GM08714 (cell line): Measurements from ENCODE around the gene TESK2.
"Not testable (repeated sequence)": the region's sequence is repeated elsewhere in the genome, so short reads cannot be mapped to it uniquely, and the experiment has no call there.

Experiments
- H3K4me3 ChIP-seq: fragments of 200-500 bp; sonication (Bioruptor generic); 2 replicates; pipeline ENCODE4 v1.5.1; 2014; ENCODE audit warnings: mild to moderate bottlenecking, low read length, inconsistent platforms
- ZNF274 ChIP-seq: IDR thresholded peaks from 2 replicates; pipeline ENCODE4 v1.6.1; 2012; ENCODE audit warnings: mild to moderate bottlenecking, low read depth, low read length

Gene TESK2, protein sequence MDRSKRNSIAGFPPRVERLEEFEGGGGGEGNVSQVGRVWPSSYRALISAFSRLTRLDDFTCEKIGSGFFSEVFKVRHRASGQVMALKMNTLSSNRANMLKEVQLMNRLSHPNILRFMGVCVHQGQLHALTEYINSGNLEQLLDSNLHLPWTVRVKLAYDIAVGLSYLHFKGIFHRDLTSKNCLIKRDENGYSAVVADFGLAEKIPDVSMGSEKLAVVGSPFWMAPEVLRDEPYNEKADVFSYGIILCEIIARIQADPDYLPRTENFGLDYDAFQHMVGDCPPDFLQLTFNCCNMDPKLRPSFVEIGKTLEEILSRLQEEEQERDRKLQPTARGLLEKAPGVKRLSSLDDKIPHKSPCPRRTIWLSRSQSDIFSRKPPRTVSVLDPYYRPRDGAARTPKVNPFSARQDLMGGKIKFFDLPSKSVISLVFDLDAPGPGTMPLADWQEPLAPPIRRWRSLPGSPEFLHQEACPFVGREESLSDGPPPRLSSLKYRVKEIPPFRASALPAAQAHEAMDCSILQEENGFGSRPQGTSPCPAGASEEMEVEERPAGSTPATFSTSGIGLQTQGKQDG

DNA sequence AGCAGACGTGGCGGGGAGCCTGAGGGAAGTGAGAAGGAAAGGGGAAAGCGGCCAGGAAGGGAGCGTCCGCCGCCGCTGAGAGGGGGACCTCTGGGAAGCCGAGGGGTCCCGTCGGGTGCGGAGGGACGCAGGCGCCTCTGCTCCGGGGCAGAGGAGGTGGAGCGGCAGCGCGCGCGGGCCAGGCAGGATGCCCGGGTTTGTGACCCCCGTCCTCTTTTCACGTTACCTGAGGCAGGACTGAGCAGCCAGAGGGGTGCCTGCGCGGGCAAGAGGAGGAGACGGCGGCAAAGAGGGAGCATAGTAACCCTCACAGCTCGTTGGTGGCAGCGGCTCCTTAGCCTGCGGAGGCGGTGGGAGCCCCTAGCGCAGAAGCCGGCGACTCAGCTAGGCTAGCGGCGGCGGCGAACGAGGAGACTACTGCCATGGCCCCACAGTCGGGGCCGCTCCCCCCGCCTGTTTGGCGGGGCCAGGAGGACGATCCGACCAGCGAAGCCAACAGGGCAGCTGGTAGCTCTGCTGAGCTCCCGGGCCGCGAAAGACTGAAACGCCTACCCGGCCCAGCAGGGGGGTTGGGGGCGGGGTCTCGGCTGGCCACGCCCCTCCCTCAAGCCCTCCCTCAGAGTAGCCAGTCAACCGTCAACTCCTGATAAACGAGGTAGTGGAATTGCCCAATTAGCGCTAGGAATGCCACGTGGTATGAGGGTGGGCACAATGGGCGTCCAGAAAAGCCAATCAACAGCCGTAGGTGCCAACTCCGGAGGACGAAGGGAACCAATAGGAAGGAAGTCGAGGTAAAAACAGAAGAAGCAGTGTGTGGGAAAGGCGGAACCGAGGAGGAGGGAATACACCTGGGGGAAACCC is at the start of gene TESK2:
Gene TESK2, minus strand, starts transcription at position 538 of the 861 bp plus-strand sequence. CDS start 33,378 bp downstream, outside the sequence.
- TF ChIP-seq ZNF274, result no peak
- peak within 1 kb of the TSS; percentile 64 for H3K4me3 ChIP-seq

DNA sequence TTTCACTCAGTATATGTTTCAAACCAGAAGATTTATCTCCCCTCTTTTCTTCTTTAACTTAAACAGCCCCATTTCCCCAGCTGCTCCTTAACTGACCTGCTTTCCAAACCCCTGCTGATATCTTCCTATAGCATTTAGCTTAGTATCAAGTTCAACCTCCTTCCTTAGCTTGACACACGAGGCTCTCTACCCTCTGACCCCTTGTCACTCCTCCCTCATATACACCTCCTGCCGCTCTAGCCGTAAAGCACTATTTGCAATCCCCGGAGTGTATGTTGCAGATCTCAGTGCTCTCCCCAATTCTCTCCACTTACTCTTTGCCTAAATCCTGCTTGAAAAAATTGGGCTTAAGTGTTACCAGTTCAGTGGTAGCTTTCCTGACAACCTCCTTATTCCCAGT is 45.9 kb upstream of the TESK2 start:
- H3K4me3 ChIP-seq, result no peak overlapping the region
- TF ChIP-seq ZNF274, result no peak

DNA sequence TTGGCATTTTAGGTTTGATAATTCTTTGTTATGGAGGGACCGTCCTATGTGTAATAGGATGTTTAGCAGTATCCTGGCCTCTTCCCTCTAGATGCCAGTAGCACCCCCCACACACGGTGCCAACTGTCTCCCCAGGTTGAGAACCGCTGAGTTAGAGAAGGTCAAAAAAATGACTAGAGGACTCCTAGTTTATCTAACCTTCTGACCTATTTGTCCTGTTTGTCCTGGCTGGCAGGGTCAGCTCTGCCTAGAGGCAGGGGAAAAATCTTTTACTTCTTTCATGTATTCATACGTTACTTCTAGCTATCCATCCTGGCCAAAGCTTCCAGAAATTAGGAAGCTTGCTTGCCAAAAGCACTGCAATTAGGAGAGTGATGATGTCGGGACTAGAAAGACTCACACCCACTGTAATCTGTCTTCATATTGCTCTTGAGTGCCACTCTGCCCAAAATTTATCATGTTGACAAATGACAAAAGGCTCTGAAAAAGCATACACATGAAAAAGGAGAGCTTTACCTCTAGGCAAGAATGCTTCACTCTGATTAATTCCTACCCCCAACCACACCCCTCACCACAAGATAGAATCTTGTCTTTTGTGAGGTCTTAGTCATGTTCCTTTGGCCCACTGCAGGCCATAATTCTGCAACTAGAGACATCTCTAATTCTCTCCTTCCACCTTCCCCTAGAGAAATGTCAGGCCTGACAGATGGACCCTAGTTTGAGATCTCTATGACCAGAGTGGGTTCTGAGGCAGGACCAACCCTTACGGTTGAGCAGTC is 45.2 kb upstream of the TESK2 start:
- no peak for TF ChIP-seq ZNF274
- H3K4me3 ChIP-seq, result no peak overlapping the region

DNA sequence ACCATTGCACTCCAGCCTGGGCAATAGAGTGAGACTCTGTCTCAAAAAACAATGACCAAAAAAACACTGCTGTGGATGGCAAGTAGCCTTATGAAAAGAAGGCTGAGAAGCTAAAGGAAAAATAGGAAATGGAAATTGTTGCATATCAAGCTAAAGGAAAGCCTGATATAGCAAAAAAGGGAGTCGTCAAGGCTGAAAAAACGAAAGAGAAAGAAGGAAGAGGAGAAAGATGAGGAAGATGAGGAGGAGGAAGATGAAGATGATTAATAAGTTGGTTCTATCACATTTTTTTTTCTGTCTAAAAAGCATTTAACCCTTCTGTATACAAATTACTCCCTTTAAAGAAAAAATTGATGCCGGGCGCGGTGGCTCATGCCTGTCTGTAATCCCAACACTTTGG is 40.9 kb upstream of the TESK2 start:
- no peak for TF ChIP-seq ZNF274
- no peak overlapping the region for H3K4me3 ChIP-seq

DNA sequence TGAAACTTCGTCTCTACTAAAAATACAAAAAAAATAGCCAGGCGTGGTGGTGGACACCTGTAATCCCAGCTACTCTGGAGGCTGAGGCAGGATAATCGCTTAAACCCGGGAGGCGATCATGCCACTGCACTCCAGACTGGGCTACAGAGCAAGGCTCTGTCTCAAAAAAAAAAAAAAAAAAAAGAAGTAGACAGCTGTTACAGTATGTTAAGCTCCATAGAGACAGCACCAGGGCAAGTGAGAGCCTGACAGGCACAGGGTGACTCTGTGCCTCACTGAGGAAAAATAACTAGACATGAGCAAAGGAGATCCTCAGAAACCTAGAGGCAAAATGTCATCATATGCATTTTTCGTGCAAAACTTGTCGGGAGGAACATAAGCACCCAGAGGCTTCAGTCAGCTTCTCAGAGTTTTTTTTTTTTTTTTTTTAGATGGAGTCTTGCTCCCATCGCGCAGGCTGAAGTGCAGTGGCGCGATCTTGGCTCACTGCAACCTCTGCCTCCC is 39.7 kb upstream of the TESK2 start:
- no peak for TF ChIP-seq ZNF274
- no peak overlapping the region for H3K4me3 ChIP-seq

DNA sequence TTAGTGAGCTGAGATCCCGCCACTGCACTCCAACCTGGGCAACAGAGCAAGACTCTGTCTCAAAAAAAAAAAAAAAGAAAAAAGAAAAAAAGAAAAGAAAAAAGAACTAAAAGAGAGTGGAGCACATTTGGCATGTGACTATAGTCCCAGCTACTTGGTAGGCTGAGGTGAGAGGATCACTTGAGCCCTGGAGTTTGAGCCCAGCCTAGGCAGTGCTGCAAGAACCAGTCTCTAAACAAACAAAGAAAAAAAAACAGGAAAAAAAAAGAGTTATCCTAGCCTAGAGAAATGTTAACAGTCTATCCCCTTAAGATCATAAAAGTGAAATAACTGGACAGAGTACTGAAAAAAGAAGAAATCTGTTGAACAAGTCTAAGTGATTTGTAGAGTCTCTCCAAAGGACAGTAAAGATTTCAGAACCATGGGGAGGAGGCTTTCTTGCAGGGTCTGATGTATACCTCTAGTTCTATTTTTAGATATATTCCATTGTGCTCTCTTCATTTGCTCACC is 35.2 kb upstream of the TESK2 start:
- no peak overlapping the region for H3K4me3 ChIP-seq
- TF ChIP-seq ZNF274, result no peak

DNA sequence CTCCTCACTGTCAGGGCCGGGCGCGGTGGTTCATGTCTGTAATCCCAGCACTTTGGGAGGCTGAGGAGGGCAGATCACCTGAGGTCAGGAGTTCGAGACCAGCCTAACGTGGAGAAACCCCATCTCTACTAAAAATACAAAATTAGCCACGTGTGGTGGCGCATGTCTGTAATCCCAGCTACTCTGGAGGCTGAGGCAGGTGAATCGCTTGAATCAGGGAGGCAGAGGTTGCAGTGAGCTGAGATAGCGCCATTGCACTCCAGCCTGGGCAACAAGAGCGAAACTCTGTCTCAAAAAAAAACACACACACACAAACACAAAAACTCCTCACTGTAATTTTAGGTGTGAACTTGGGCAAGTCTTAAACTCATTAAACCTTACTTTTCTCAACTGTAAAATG is 33.0 kb upstream of the TESK2 start:
- not testable (repeated sequence) for H3K4me3 ChIP-seq

DNA sequence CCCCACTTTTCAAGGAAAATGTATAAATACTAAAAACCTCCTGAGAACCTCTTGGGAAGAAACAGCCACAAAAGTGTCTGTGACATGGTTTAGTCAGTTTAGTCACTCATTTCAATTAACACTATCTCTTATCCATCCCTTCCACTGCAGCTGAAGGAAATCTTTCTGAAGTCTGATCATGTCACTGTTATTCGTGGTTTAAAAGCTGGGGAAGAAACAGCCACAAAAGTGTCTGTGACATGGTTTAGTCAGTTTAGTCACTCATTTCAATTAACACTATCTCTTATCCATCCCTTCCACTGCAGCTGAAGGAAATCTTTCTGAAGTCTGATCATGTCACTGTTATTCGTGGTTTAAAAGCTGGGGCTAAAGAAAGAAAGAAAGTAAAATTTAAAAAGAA is 32.6 kb upstream of the TESK2 start:
- not testable (repeated sequence) for H3K4me3 ChIP-seq

DNA sequence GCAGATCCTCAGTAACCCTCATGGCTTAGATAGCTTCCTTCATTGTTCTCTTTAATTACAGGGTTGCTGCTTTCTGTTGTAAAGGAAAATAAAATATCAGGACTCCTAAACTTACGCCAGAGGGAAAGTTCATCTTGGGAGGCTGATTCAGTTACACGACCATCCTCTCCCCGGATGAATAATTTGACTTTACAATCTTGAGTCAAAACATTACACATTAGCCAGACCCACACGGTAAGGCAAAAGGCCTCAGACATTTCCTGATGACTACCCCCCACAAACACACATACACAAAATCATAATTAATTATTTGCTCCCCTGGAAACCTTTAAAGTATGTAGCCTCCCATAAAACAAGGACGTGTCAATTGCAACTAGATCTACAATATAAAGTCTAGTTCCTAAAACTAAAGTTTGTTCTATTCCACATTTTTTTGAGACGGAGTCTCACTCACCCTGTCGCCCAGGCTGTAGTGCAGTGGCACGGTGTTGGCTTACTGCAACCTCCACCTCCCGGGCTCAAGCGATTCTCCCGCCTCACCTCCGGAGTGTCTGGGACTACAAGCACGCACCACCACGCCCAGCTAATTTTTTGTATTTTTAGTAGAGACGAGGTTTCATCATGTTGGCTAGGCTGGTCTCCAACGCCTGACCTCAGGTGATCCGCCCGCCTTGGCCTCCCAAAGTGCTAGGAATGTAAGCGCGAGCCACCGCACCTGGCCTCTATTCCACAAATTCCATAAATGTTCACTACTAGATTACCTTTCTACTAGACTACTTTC is 31.6 kb upstream of the TESK2 start:
- no peak for TF ChIP-seq ZNF274
- peak overlapping the region; percentile 81 for H3K4me3 ChIP-seq

DNA sequence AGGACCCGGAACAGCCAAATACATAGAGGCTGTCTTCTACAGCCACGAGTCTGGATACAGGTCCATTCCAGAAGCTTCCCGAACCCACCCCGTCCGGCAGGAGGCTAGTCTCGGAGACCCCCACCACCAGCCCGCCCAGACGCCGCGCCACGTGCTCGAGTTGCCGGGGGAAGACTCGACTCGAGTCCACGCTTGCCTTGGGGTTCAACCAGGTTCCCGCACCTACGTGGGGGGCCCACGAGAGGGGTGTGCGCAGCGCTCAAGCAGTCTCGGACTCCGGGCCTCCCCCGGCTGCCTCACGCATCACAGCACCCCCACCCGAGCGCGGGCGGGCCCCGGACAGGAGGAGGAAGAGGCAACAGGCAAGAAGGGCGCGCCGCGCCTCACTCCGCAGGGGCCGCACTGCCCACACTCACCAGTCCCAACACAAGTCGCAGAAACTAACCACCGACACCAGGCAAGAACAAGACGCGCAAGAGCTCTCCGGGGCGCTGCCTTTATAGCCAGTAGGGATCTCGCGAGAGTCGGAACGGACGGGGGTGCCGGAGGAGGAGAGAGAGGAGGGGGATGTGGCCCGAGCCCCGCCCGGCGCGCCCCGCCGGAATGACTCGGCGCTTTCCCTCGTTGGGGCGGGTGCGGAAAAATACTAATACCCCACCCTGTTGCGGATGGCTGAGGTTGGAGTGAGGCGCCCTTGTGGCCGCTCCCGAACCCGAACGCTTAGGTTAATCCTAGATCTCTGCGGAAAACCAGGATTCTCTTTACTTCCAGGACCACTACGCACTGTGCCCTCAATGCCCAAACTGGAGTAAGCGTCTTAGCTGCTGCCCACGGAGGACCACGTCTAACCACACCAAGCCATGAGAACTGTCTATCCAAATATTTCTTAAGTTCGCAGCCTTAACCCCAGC is 30.7 kb upstream of the TESK2 start, which contains the start of gene PRDX1:
Gene PRDX1, minus strand, starts transcription at position 472 of the 911 bp plus-strand sequence. CDS start 2,841 bp downstream, outside the sequence.
- H3K4me3 ChIP-seq, result peak within 1 kb of the TSS; percentile 81
- TF ChIP-seq ZNF274, result no peak

DNA sequence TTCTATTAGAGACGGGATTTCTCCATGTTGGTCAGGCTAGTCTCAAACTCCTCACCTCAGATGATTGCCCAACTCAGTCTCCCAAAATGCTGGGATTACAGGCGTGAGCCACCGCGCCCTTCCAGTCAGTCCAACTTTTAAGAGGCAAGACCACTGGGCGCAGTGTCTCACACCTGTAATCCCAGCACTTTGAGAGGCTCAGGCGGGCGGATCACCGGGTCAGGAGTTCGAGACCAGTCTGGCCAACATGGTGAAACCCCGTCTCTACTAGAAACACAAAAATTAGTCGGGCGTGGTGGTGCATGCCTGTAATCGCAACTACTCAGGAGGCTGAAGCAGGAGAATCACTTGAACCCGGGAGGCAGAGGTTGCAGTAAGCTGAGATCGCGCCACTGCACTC is 28.8 kb upstream of the TESK2 start:
- H3K4me3 ChIP-seq, result peak overlapping the region; percentile 81

DNA sequence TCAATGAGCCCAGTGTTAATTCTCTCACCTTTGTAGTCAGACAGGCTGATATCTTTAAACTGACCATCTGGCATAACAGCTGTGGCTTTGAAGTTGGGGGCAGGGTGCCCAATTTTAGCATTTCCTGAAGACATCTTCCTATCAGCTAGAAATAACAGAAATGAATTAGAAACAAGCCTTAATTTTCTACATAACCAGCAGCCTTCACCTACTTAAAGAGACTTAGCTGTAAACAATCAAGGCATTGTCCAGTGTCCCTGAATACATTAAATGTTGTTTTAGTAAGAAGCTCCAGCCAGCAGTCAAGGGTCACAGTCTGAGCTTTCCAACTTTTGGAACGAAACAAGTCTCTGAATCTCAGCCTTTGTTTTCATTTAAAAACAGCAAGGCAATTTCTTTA is 27.9 kb upstream of the TESK2 start:
- peak overlapping the region; percentile 81; the same call in 1 of the 2 replicates for H3K4me3 ChIP-seq
- TF ChIP-seq ZNF274, result no peak

DNA sequence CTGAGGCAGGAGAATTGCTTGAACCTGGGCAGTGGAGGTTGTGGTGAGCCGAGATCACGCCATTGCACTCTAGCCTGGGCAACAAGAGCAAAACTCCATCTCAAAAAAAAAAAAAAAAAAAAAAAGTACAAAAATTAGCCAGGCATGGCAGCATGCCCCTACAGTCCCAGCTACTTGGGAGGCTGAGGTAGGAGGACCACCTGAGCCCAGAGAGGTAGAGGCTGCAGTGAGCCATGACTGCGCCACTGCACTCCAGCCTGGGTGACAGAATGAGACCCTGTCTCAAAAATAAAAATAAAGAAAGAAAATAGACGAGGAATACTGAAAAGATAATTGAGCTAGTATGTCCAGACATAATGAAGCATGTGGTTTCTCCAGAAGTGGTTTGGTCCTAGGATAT is 27.4 kb upstream of the TESK2 start:
- H3K4me3 ChIP-seq, result not testable (repeated sequence)
